ENCODE data around the gene ZFP28. TPM values are rescaled to one million over a fixed set of nuclear protein-coding genes. Genes with fewer than 3 reads are reported as not detected.

Gene ZFP28
- total and polyA plus RNA-seq, 3 donors from 2014 or later: 12.2 to 28.0 (median 18.3) TPM

- no peaks in the 10 kb centered on the region for H3K27me3 ChIP-seq
- intact Hi-C loops (cut with DNase I; ENCODE audit: low total_unique reads): no loop called here
- H3K9me3 ChIP-seq: no peaks in the 10 kb centered on the region
- H3K4me3 ChIP-seq: peak within 1 kb of the TSS; percentile 85 to 88
- H3K4me1 ChIP-seq: peaks cover 5% of the 10 kb centered on the region
- H3K27ac ChIP-seq: peak within 1 kb of the TSS; percentile 71
- DNase-seq: peak; percentile 92
- H3K36me3 ChIP-seq (ENCODE audit: low read depth, missing control alignments): no peaks in the 10 kb centered on the region
- no peak for TF ChIP-seq POLR2A (IDR thresholded peaks at IDR 0.05)
- TF ChIP-seq CTCF (IDR thresholded peaks at IDR 0.05): peak in 1 of 3 experiments; percentile 5
- WGBS, 2 donors: 0% methylated on average over 10 to 52 of the region's 52 CpGs
Observed at GRCh38 chr19:56594783-56595547, 56.2 kb downstream of the ZFP28 start, which contains the start of gene ZNF71. Gene ZNF71 (plus strand): TSS chr19:56595302. CDS start chr19:56601559, 6,257 bp downstream.

- no peak for TF ChIP-seq POLR2A (IDR thresholded peaks at IDR 0.05)
- no peak for TF ChIP-seq CTCF (IDR thresholded peaks at IDR 0.05)
- no peaks in the 10 kb centered on the region for H3K27me3 ChIP-seq
- peaks cover 5% of the 10 kb centered on the region for H3K4me1 ChIP-seq
- H3K4me3 ChIP-seq: peak overlapping the region; percentile 85 to 88
- DNase-seq: no peak
- intact Hi-C loops (cut with DNase I; ENCODE audit: low total_unique reads): no loop called here
- H3K9me3 ChIP-seq: no peaks in the 10 kb centered on the region
- WGBS, 2 donors: 2 to 3% methylated on average over 4 of the region's 4 CpGs
- H3K27ac ChIP-seq: peak overlapping the region; percentile 71
- H3K36me3 ChIP-seq (ENCODE audit: low read depth, missing control alignments): no peaks in the 10 kb centered on the region
Observed at GRCh38 chr19:56595548-56595899, 56.8 kb downstream of the ZFP28 start.

- intact Hi-C loops (cut with DNase I; ENCODE audit: low total_unique reads): no loop called here
- Histone ChIP-seq H3K9me3 (no peaks in the 10 kb centered on the region), H3K4me3 (no peak overlapping the region), H3K4me1 (peaks cover 5% of the 10 kb centered on the region), H3K27ac (no peak overlapping the region), H3K36me3 (ENCODE audit: low read depth, missing control alignments) (no peaks in the 10 kb centered on the region), H3K27me3 (no peaks in the 10 kb centered on the region)
- TF ChIP-seq POLR2A (IDR thresholded peaks at IDR 0.05) (no peak), CTCF (IDR thresholded peaks at IDR 0.05) (no peak)
- no peak for DNase-seq
- WGBS, 2 donors: 68 to 75% methylated on average over 4 of the region's 4 CpGs
Observed at GRCh38 chr19:56596676-56597075, 57.9 kb downstream of the ZFP28 start.

- Histone ChIP-seq H3K4me3 (no peak overlapping the region), H3K9me3 (no peaks in the 10 kb centered on the region), H3K36me3 (ENCODE audit: low read depth, missing control alignments) (no peaks in the 10 kb centered on the region), H3K27me3 (no peaks in the 10 kb centered on the region), H3K27ac (no peak overlapping the region), H3K4me1 (peaks cover 5% of the 10 kb centered on the region)
- WGBS, 2 donors: 95 to 99% methylated on average over 4 of the region's 4 CpGs
- DNase-seq: no peak
- no peak for TF ChIP-seq CTCF (IDR thresholded peaks at IDR 0.05)
- TF ChIP-seq POLR2A (IDR thresholded peaks at IDR 0.05): no peak
- intact Hi-C loops (cut with DNase I; ENCODE audit: low total_unique reads): no loop called here
Observed at GRCh38 chr19:56597696-56598095, 58.9 kb downstream of the ZFP28 start.

GRCh38 chr19:56601375-56601774 lies 62.6 kb downstream of the ZFP28 start:
- no peak for TF ChIP-seq CTCF (IDR thresholded peaks at IDR 0.05)
- TF ChIP-seq POLR2A (IDR thresholded peaks at IDR 0.05): no peak
- no peak overlapping the region for H3K27ac ChIP-seq
- no peaks in the 10 kb centered on the region for H3K9me3 ChIP-seq
- H3K4me3 ChIP-seq: no peak overlapping the region
- H3K4me1 ChIP-seq: no peaks in the 10 kb centered on the region
- no peaks in the 10 kb centered on the region for H3K36me3 ChIP-seq (ENCODE audit: low read depth, missing control alignments)
- WGBS, 2 donors: 89 to 98% methylated on average over 3 of the region's 3 CpGs
- intact Hi-C loops (cut with DNase I; ENCODE audit: low total_unique reads): no loop called here
- no peaks in the 10 kb centered on the region for H3K27me3 ChIP-seq
- DNase-seq: no peak
